HEK293 (cell line): ENCODE data around the gene DDX50.

Experiments used
- MYNN ChIP-seq: fragments of 450-650 bp; formaldehyde crosslinking; IDR thresholded peaks from 2 replicates; pipeline ENCODE4 v1.5.1; 2016; ENCODE audit warnings: missing biosample characterization, missing genetic modification characterization, borderline replicate concordance
- OSR2 ChIP-seq: fragments of 450-650 bp; formaldehyde crosslinking; IDR thresholded peaks from 2 replicates; pipeline ENCODE4 v1.5.1; 2016; ENCODE audit warnings: missing biosample characterization, missing genetic modification characterization
- ZNF157 ChIP-seq: fragments of 450-650 bp; formaldehyde crosslinking; IDR thresholded peaks from 2 replicates; pipeline ENCODE4 v1.5.1; 2016; ENCODE audit warnings: missing biosample characterization, missing genetic modification characterization
- ZNF248 ChIP-seq: fragments of 450-650 bp; formaldehyde crosslinking; IDR thresholded peaks from 2 replicates; pipeline ENCODE4 v1.5.1; 2017; ENCODE audit warnings: missing biosample characterization, missing genetic modification characterization
- ZNF664 ChIP-seq: fragments of 450-650 bp; formaldehyde crosslinking; IDR thresholded peaks from 2 replicates; pipeline ENCODE4 v1.5.1; 2016; ENCODE audit warnings: missing biosample characterization, missing genetic modification characterization
- TF ChIP-seq, protein P1 (sequence below): fragments of 450-650 bp; formaldehyde crosslinking; IDR thresholded peaks from 2 replicates; pipeline ENCODE4 v1.5.1; 2016; ENCODE audit warnings: missing biosample characterization, missing genetic modification characterization

DNA sequence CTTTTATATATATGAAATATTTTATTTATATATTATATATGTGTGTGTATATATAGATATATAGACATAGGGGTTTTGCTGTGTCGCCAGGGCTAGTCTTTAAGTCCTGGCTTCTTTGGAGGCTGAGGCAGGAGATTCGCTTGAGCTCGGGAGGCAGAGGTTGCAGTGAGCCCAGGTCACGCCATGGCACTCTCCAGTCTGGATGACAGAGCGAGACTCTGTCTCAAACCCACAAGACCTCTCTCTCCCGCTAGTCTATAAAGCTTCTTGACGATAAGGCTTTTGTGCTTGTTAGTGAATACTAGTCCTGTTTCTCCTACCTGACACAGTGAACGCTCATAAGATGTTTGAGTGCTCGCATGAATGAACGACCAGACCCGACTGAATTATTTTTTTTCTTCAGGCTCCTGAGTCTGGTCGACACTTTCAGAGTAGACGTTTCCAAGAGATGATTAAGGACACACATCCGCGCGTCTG lies 54.3 kb downstream of the DDX50 start:
- no peak for TF ChIP-seq ZNF248 (tag by site-specific recombination)
- no peak for TF ChIP-seq ZNF664 (tag by site-specific recombination)
- TF ChIP-seq ZNF157: no peak
- TF ChIP-seq, protein P1, sequence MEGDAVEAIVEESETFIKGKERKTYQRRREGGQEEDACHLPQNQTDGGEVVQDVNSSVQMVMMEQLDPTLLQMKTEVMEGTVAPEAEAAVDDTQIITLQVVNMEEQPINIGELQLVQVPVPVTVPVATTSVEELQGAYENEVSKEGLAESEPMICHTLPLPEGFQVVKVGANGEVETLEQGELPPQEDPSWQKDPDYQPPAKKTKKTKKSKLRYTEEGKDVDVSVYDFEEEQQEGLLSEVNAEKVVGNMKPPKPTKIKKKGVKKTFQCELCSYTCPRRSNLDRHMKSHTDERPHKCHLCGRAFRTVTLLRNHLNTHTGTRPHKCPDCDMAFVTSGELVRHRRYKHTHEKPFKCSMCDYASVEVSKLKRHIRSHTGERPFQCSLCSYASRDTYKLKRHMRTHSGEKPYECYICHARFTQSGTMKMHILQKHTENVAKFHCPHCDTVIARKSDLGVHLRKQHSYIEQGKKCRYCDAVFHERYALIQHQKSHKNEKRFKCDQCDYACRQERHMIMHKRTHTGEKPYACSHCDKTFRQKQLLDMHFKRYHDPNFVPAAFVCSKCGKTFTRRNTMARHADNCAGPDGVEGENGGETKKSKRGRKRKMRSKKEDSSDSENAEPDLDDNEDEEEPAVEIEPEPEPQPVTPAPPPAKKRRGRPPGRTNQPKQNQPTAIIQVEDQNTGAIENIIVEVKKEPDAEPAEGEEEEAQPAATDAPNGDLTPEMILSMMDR (tag by site-specific recombination): no peak
- TF ChIP-seq OSR2 (tag by site-specific recombination): no peak
- TF ChIP-seq MYNN: no peak
